ENCODE data around the gene SALL1.

GRCh38 chr16:51147776-51148677 is 3.0 kb downstream of the SALL1 start:
- TF ChIP-seq POLR2A (IDR thresholded peaks at IDR 0.05; ENCODE audit: low read depth, low read length) (no peak), POLR2AphosphoS5 (IDR thresholded peaks at IDR 0.05; ENCODE audit: low read depth, low read length) (no peak), TAF1 (IDR thresholded peaks at IDR 0.05; ENCODE audit: low read depth, low read length) (no peak), SPI1 (IDR thresholded peaks at IDR 0.05; ENCODE audit: low read depth, low read length) (no peak)
